Measurements from ENCODE around the gene F13B.

GRCh38 chr1:197017558-197018146 is 49.4 kb downstream of the F13B start:
- TF ChIP-seq, protein P1, sequence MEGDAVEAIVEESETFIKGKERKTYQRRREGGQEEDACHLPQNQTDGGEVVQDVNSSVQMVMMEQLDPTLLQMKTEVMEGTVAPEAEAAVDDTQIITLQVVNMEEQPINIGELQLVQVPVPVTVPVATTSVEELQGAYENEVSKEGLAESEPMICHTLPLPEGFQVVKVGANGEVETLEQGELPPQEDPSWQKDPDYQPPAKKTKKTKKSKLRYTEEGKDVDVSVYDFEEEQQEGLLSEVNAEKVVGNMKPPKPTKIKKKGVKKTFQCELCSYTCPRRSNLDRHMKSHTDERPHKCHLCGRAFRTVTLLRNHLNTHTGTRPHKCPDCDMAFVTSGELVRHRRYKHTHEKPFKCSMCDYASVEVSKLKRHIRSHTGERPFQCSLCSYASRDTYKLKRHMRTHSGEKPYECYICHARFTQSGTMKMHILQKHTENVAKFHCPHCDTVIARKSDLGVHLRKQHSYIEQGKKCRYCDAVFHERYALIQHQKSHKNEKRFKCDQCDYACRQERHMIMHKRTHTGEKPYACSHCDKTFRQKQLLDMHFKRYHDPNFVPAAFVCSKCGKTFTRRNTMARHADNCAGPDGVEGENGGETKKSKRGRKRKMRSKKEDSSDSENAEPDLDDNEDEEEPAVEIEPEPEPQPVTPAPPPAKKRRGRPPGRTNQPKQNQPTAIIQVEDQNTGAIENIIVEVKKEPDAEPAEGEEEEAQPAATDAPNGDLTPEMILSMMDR (IDR thresholded peaks at IDR 0.05) = no peak
- TF ChIP-seq POLR2A (IDR thresholded peaks at IDR 0.05) = no peak

Data from uterus (tissue), 2 donors.